HG03342 (cell line): ENCODE data around the gene TUBA3E.
"Not testable (repeated sequence)": the region's sequence is repeated elsewhere in the genome, so short reads cannot be mapped to it uniquely, and the experiment has no call there.

Experiments used
- ATAC-seq: cut with Tn5 transposase; IDR thresholded peaks from one replicate; pipeline ENCODE4 v1.9.1; 2021; ENCODE audit warnings: mild to moderate bottlenecking, moderate library complexity; ENCODE audit not compliant: unreplicated experiment

The TUBA3E gene

DNA sequence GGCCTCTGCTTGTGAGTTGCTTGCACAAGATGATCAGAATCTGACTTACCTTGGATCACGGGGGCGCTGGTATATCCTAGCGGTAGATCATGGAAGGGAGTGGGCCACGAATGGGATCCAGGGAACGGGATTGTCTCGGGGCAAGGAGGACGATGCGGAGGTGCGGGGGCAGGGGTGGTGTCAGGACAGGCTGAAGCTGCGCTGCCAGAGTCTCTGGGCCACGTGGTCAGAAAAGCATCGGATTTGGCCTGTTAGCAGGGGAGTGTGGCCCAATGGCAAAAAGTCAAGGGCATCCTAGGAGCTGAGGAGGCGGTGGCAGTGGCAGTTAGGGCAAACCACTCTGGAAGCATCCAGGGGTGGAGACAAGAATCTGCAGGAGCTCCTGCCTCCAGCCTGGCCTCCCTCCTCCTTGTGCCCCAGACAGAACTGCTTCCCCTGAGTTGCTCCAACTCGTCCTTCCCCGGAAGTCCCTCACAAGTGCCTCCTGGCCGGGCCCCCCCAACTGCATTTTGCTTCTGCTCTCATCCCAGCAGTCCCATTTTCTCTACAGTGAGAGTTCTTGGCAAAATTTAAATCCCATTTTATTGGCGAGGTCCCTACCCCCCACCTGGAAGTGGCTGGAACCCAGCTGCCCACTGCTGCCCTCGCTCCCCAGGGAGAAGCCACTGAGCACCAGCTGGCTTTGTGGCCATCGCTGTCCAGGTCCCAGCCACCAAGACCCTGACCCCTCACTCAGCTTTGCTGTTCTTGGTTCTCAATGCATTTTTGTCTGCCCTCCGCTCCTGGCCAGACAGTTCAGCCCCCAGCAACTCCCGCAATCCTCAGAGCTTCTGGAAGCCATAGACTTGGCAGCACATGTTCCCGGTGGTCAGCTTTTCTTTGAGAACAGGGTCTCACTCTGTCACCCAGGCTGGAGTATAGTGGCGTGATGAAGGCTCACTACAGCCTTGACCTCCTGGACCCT is 47.8 kb downstream of the TUBA3E start:
- no peak for ATAC-seq

DNA sequence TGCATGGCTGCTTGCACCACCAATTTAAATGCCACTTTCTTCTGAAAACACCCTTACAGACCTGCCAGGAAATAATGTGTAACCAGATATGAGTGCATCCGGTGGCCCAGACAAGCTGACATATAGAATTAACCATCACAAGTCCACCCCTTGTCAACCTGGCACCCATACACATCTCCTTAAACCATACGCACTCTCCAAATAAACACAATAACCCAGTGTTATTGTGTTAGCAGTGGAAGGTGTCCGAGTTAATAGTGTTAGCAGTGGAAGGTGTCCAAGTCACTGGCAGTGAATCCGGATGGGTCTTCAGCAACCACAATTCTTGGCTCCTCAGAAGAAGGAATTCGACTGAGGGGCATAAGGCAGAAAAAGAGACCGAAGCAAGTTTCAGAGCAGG is 49.7 kb downstream of the TUBA3E start:
- ATAC-seq: not testable (repeated sequence)

DNA sequence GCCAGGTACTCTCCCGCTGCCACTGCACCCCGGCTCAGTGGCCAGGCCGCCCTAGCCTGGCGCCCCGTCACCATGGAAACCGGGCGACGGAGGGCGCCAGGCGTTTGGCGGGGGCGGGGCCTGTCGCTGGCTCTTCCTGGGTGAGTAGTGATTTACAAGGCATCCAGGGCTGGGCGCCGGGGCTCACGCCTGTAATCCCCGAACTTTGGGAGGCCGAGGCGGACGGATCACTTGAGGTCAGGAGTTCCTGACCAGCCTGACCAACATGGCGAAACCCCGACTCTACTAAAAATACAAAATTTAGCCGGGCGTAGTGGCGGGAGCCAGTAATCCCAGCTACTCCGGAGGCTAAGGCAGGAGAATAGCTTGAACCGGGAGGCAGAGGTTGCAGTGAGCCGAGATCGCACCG is 53.2 kb downstream of the TUBA3E start, which contains the start of gene CCDC74B:
Gene CCDC74B, minus strand, starts transcription at position 107 of the 409 bp plus-strand sequence. CDS start 116 bp downstream, outside the sequence.
- peak; percentile 77 for ATAC-seq

DNA sequence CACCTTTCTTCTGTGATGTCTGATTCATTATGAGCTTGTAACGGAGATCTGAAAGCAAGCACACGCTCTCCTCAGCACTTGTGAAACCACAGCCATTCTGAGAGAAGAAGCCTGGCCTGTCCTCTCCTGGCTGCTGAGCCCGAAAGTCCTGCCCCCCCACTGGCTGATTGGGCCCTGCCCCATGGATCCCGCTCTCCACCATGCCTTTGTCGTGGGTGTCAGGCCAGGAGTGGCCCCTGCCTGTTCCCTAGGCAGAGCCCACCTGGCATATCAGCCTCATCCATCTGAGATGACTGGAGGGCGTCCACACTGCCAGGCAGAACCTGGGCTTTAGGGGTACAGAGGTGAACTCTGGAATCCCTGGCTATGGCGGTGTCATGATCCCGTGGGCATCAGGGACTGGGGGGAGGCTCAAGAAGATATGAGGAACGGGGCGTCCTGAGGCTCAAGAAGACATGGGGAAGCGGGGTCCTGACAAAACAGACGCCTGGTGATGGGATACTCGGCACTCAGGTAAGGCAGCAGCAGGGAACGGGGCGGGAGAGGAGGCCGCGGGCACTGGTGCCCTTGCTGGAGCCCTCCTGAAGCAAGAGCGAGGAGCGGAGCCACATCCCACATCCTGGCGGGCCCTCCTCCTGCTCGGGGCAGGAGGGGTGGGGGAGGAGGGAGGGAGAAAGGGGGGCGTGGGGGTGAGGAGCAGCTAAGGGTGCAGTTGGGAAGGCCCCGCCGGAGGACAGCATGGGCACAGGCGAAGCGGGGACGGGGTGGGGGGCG is 54.8 kb downstream of the TUBA3E start:
- ATAC-seq: not testable (repeated sequence)

DNA sequence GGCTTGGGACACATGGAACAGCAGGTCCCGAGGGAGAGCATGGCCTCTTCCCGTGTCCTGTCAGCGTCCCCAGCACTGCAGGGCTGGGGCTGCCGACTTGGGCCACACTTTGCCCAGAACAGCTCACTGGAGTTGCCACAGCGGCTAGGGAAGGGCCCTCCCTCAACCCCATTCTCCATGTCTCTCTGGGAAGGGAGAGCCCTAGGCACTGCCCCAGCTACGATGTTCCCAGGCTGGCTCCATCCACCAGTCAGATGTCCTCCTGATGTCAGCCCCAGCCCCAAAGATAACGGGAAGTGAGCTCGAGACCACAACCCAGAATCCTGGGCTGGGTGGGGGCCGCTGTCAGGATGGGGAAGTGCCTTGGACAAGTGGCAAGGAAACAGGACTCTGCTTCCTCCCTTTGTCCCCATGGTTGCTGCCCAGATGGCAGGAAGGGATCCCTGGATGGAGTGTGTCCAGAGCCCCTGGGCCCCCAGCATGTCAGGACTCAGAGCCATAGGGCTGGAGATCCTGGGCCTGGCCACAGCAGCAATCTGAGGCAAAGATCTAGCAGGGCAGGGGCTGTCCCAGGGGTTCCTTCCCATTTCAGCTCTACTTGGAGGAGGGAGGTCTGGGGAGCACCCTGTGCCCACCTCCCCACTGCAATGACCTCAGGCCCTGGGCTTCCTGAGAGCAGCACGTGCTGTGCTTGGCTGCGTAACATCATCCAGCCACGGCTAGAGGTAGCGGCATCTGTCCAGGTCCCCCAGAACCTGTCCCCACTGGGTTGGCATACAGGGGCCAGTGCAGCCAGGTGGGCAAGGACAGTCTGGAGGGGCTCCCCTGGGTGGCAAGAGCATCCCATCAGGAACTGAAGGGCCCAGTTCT is 55.6 kb downstream of the TUBA3E start:
- ATAC-seq: not testable (repeated sequence)
